Fibroblast of mammary gland (primary cell): Measurements from ENCODE around the gene NFATC1.

Experiments used
- DNase-seq: peaks from one replicate; pipeline ENCODE4 v3.0.0-alpha.2; 2010; ENCODE audit warnings: low read depth
- H3K4me3 ChIP-seq: 2 replicates; pipeline ENCODE4 v1.5.1; 2011; ENCODE audit warnings: low read depth, mild to moderate bottlenecking, low read length, moderate library complexity; ENCODE audit not compliant: control insufficient read depth
- CTCF ChIP-seq: conservative IDR thresholded peaks from 2 replicates; pipeline ENCODE4 v1.5.1; 2011; ENCODE audit warnings: low read depth, low read length, inconsistent platforms; ENCODE audit not compliant: control insufficient read depth, insufficient read depth

The NFATC1 gene

DNA sequence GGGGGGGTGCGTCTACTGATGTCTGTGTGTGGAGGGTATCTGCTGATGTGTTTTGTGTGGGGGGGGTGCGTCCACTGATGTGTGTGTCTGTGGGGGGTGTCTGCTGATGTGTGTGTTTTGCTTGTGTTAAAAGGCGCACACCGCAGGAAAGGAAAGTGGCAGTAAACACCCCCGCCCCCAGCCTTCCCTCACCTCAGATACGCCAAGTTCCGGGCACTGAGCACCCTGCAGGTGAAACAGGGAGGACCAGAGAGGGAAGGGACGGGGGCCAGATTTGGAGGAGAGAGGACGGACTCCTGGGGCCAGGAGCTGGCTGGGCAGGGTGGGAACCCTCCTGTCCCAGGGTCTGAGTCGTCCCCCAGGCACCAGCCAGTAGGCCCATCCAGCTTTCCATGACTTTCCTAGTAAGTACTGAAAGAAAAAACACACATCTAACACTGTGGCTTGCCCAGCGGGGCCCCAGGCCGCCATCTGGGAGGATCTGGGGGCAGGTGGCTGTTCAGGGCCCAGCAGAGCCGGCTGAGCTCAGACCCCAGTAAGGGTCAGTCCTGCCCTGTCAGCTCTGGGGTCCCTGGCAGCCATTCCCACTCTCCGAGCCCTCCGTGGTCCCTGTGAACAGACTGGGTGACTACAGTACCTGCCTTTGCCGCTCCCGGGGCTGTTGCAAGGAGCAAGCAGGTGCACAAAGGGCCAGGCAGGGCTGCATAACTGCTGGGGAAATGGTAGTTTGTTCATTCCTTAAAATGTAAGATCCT, 126.9 kb downstream of the NFATC1 start:
- no peak for DNase-seq
- no peak overlapping the region for H3K4me3 ChIP-seq
- TF ChIP-seq CTCF = no peak

GRCh38 chr18:79523206-79523735, 127.5 kb downstream of the NFATC1 start:
- TF ChIP-seq CTCF = no peak
- DNase-seq = no peak

DNA sequence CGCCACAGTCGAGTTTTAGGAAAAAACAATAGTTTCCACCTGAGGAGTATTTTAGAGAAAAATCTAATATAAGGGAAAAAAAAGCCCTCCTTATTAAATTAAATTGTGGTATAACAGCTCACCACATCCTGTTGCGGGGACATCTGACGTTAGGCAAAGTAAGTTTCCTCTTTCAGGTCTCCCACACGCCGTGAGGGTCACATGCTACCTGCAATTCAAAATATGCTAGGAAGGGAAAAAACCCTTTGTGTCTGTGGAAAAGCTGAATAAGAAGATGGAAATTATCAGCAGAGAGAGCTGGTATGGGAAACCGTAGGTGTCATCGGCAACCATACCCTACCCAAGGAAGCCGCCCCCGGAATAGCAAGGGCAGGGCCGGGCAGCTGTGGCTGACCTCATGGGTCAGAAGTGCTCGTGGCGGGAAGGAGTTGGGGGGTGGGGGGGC, 128.0 kb downstream of the NFATC1 start:
- no peak for DNase-seq
- no peak overlapping the region for H3K4me3 ChIP-seq
- no peak for TF ChIP-seq CTCF

More at GRCh38 chr18:79523206-79523735, 127.5 kb downstream of the NFATC1 start:
- no peak overlapping the region for H3K4me3 ChIP-seq

GRCh38 chr18:79524181-79525078, 128.7 kb downstream of the NFATC1 start:
- H3K4me3 ChIP-seq = no peak overlapping the region
- TF ChIP-seq CTCF = no peak
- DNase-seq = no peak

DNA sequence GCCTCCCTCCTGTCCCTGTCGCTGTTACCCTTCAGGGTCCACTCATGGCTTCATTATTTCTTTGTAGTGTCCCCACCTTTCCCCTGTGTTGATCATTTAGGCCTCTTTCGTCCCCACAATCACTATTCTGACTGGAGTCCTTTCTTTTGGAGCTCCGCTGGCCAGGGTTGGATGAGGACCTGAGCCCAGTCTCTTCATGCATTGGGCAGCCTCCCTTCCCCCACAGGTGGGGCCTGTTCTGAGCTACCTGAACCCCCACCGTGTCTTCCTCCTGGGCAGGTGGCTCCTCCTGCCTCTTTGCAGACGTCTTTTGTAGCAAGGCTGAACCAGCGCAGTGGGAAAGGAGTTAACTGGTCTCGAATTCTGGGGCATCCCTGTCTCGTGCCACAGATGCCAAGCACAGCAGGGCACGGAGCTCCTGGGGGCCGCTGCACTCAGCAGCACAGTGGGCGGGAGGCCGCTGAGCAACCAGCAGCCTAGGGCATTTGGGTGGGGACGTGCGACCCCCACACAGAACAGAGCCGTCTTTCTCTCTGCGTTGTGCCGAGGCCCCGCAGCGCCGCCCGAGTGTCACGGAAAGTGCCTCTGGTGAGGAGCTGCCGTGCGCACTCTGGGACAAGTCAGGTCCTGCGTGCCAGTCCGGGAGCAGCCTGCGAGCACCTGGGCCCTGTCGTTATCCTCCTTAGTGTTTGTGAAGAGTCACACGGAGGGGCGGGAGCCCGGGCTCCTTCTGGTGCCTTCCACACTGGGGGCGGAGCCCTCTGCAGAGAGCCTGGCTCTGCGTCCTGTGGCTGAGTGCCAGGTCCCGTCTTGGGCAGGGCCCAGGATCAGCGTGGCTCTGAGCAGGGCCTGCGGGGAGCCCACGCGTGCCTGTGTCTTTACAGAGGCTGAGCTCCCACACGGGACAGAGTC, 130.1 kb downstream of the NFATC1 start:
- no peak overlapping the region for H3K4me3 ChIP-seq
- no peak for DNase-seq
- no peak for TF ChIP-seq CTCF
